Measurements from ENCODE around the gene NMT1. TPM values are rescaled to one million over a fixed set of nuclear protein-coding genes. Genes with fewer than 3 reads are reported as not detected.

Gene NMT1
- polyA plus RNA-seq, 3 donors, result 70.6 to 73.6 (median 71.0) TPM

DNA sequence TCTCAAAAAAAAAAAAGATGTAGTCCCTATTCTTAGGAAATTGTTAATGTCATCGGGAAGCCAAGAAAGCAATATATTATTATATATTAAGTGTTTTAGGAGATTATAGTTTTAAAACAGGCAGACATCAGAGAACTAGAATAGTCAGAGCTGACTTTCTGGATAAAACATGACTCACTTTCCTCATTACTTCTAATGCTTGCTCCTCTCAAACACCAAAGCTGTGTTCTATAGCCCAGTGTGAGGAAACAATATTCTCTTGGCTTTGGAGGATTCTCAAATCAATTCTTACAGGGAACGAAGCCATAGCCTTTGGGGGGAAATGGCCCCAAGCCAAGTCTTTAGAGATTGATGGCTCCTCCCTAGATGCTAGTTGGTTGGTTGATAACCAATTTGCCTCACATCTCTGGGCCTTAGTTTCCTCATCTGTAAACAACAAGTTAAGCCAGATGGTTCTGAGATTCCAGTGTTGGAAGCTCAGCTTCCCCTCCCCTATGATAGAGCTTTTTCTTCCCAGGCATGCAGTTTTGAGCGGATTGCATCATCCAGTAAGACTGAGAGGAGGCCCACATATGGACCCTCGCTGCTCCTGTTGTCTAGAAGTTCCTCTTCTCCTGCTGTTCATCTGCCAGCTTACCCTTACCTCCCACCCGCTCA lies 12.4 kb downstream of the NMT1 start:
- no peak for DNase-seq (ENCODE audit: low read depth in 3 of 3, low spot score in 2 of 3)

DNA sequence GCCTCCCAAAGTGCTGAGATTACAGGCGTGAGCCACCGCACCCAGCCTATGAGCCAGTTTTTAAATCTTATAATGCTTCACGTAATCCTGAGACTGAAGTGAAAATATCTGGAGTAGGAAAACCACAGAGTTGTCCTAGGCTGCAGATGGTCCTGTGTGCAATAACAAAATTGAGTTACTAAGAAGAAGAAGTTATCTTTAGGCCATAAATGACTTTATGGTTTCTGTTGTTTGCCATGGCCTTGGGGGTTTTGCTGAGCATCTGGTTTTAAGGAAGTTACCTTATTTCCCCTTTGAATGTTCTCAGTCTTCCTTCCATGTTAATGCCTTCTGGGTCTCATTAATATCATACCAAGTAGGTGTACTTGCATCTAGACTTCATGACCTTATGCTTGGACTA lies 16.5 kb downstream of the NMT1 start:
- no peak for DNase-seq (ENCODE audit: low read depth in 3 of 3, low spot score in 2 of 3)

DNA sequence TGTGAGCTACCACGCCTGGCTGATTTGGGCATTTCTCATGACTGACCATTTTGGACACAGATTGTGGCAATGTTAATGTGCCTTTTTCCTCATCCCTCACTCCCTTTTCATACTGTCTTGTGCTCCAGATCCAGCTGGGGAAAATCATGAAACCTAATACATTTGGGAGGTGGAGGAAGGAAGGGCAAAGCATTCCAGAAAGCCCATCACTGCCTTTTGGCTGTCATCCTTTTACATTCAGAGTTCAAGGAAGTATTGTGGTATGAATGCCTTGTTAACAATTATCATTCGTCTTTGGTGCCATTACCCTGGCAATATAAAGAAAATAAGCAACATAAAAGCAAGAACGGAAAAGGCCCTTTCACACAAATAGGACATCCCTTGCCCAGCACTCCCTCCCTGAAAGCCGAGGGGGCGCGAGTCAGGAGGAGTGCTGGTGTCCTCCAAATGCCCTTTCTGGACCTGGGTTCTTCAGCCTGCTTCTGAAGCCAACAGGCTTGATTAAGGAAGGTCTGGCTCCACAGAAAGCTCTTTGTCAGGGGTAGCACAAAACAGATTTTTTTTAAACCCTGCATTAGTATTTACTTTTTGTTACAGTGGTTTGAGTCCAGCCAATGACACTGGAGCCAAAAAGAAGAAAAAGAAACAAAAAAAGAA lies 20.1 kb downstream of the NMT1 start:
- DNase-seq (ENCODE audit: low read depth in 3 of 3, low spot score in 2 of 3), result no peak

DNA sequence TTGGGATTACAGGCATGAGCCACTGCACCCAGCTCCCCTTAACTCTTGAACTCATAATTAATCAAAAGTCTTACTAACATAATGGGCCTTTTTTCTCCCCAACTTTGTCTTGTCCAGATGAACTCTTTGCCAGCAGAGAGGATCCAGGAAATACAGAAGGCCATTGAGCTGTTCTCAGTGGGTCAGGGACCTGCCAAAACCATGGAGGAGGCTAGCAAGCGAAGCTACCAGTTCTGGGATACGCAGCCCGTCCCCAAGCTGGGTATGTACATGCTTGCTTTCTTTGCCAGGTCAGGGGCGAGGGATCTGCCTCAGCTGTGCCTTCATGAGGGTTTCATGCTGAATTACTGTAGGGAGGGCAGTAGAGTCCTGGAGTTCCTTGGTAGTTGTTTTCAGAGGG lies 25.3 kb downstream of the NMT1 start:
- DNase-seq (ENCODE audit: low read depth in 3 of 3, low spot score in 2 of 3), result no peak

DNA sequence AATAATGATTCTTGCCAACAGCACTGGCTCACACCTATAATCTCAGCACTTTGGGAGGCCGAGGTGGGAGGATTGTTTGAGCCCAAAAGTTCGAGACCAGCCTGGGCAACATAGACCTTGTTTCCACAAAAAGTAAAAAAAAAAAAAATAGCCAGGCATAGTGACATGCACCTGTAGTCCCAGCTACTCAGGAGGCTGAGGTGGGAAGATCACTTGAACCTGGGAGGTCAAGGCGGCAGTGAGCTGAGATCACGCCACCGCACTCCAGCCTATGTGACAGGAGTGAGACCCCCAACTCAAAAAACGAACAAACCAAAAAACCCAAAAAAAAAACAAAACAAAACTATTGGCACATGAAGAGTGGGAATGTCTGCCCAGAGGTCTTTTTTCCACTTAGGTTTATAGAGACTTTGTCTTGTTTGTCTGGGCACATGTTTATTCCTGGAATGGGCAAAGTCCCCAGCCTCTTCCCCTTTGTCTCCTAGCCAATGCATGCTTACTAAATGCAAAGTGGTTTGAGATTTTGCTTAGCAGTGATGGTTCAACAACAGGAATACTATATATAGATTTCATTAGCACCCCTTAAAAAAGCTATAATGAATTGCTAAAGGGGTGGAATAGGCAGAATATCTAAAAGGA lies 25.9 kb downstream of the NMT1 start:
- DNase-seq (ENCODE audit: low read depth in 3 of 3, low spot score in 2 of 3), result no peak

DNA sequence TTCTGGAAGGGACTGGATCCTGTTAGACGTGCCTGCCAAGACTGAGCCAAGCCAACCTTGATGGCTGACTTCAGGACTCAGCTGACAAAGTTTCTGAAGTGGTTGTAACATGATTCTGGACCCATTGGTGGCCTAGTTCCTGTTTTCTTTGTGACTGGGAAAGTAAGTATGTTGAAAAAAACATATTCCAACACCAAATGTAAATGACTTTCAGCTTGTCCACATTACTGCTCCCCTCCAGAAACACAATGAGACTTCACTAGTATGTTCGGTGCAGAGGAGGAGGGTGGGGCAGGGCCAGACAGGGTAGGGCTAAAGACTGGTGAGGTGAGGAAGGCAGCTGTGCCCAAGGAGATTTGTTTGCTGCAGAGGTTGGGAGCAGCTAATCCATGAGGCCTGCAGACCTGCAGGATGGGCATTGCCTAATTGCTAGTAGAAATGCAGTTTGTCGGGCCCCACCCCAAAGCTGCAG lies 26.4 kb downstream of the NMT1 start:
- no peak for DNase-seq (ENCODE audit: low read depth in 3 of 3, low spot score in 2 of 3)

DNA sequence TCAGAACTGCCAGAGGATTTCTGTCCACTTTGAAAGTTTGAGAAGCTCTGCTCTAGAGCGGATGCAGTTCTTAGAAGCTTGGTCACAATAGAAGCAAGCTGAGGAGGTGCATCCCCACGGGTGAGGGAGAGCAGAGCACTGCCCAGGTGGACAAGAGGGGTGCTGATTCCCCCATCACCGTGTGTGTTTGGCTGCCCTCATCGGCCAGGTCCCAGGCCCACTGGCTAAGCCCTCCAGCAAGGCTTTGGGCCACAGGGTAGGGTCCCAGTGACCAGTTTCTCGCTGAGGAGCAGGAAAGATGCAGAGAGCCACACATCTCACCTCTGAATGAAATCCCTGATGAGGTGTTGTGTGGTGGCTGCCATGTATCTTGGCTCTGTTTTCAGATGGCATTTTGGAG lies 26.9 kb downstream of the NMT1 start:
- no peak for DNase-seq (ENCODE audit: low read depth in 3 of 3, low spot score in 2 of 3)

DNA sequence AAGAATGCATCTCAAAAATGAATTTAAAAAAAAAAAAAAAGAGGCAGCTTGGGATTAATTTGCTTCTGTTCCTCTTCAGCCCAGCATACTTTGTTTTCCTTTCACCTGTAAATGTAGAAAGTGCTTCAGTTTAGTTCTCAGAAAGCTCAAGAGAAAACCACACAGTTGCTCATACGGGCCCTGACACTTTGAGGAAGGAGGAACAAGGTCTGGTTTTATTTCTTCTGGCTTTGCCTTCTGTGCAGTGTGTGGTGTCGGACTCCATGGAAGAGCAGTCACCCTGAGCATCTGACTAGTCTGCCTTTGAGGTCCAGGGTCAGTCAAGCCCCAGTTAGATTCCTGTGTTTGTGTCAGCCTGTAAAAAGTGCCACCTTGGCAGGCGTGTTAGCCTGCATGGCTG lies 27.6 kb downstream of the NMT1 start:
- no peak for DNase-seq (ENCODE audit: low read depth in 3 of 3, low spot score in 2 of 3)

DNA sequence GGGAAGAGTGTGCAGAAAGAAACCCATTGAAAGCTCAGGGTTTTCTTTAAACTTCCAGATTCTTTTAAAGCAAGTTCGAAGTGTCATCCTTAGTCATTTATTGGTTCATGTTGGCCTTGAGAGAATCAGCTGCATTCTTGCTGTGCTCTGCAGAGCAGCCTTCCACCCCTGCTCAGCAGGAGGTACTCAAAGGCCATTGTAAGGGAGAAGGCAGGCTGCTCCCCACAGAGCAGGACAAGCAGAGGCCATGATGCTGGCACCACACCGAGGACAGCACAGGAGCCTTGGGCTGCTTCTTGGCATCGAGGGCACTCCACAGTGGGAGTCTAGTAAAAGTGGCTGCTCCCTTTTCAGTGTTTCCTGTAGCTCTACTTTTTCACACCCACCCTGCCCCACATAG lies 29.6 kb downstream of the NMT1 start:
- DNase-seq (ENCODE audit: low read depth in 3 of 3, low spot score in 2 of 3), result no peak

DNA sequence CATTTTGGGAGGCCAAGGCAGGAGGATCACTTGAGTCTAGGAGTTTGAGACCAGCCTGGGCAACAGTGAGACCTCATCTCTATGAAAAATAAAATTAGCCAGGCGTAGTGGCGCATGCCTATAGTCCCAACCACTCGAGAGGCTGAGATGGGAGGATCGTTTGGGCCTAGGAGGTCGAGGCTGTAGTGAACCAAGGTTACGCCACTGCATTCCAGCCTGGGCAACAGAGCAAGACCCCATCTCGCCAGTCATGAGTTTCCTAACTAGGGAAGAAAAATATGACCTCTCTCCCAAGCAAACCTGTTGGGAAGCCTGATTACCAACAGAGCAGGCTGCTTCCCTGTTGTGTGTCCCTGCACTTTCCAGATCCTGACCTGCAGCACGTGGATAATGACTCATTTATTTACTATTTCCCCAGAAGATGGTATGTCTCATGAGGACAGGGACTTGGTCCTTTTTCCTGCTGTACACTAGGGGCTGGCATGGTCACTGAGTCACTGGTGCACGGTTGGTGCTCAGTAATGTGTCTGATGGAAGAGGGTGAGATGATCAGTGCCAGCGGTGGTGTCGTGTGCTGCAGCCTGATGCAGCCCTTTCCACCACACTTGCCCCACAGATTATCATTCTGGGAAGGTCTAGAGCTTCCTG lies 30.8 kb downstream of the NMT1 start:
- no peak for DNase-seq (ENCODE audit: low read depth in 3 of 3, low spot score in 2 of 3)

DNA sequence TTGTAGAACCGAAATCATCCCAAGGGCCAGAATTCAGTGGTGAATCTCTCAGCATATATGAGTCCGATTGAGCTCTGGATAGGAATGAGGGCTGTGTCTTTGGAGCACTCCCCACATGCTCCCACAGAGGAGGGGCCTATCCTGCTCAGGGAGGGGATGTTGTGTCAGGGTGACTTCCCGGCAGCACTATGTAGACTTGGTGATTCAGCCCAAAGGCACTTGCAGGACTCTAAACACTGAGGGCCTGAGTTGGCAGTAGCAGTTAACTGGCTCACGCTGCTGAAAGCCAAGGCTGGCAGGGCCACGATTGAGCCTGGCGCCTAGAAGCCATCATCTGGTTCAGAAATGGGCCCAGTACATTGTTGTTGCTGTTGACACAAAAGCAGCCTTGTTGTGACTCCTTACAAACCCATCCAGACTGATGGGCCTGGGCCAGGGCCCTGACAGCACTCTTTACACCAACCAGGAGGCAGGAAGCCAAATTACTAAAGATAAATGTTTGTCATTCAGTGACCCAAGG lies 31.9 kb downstream of the NMT1 start:
- DNase-seq (ENCODE audit: low read depth in 3 of 3, low spot score in 2 of 3), result no peak

DNA sequence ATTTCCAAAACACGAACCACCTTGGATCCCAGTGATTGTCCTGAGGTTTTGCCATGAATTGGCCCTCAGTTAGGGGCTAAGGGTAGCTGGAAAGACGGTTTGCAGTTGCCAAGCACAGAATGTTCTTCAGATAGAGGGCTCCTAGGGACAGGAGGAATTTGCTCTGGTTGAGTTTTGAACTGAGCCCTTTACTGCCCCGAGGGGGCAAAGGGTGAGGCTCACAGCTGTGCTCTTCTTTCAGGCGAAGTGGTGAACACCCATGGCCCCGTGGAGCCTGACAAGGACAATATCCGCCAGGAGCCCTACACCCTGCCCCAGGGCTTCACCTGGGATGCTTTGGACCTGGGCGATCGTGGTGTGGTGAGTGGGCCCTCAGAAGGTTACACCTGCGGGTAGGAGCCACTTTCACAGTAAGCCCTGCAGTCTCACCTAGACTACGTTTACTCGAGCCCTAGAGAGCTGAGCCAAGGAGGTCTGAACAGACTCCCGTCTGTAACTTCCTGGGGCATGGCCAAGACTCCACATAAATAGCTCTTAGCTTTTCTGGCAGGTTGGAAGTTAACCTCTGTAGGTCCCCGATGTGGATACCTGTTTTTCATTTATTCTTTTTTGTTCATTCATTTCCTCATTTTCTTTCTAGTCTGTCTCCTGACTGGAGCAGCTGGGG lies 32.5 kb downstream of the NMT1 start:
- no peak for DNase-seq (ENCODE audit: low read depth in 3 of 3, low spot score in 2 of 3)

DNA sequence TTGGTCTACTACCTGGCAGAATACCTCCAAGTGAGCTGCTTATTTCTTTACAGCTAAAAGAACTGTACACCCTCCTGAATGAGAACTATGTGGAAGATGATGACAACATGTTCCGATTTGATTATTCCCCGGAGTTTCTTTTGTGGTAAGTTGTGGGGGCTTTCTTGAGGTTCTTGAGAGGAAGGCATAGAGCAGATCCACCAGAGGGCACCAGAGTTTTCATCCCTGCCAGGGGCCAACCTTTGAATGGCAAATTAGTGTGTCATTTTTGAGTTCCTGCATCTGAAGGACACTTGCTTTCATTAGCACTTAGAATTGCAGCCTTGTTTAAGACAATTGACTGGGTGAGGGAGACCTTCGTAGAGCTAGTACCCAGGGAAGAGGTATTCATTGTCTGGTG lies 35.0 kb downstream of the NMT1 start:
- DNase-seq (ENCODE audit: low read depth in 3 of 3, low spot score in 2 of 3), result no peak

DNA sequence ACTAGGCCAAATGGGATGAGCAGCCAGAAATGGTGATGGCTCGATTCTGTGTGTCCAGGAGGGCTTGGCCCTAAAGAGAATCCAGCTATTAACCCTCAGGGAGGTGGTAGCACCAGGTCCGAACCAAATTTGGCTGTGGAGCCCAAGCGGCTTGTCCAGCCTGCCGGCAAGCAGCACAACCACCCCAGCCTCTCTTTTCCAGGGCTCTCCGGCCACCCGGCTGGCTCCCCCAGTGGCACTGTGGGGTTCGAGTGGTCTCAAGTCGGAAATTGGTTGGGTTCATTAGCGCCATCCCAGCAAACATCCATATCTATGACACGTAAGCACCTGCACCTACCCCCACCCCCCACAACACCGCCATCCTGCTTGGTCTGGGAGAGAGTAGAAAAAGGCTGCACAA lies 35.8 kb downstream of the NMT1 start:
- DNase-seq (ENCODE audit: low read depth in 3 of 3, low spot score in 2 of 3), result no peak

DNA sequence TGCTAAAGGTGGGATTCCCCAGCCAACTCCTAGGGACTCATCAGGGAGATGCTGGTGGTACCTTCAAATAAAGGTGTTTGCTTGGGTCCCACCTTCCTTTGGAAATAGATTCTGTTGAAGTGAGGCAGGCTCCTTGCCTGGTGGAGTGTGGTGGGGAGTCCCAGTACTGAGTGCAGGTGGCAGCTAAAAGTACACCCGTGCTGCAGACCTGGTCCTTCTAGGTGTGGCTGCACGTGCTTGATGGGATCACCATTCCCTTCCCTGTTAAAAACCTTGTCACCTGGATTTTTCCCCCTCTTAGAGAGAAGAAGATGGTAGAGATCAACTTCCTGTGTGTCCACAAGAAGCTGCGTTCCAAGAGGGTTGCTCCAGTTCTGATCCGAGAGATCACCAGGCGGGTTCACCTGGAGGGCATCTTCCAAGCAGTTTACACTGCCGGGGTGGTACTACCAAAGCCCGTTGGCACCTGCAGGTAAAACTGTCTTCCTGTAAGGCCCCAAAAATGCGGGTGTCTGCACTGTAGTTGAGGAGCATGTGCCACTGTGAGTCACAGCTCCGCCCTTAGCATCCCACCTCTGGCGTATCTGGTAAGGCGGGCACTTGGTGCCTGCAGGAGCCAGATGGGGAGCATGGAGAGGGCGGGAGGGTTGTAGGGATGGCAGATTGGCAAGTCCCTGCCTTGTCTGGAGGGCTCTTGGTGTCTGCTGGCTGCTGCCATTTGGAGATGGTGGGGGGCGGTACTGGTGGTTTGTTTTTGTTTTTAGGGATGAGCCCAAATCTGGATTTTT lies 37.2 kb downstream of the NMT1 start:
- DNase-seq (ENCODE audit: low read depth in 3 of 3, low spot score in 2 of 3), result no peak

DNA sequence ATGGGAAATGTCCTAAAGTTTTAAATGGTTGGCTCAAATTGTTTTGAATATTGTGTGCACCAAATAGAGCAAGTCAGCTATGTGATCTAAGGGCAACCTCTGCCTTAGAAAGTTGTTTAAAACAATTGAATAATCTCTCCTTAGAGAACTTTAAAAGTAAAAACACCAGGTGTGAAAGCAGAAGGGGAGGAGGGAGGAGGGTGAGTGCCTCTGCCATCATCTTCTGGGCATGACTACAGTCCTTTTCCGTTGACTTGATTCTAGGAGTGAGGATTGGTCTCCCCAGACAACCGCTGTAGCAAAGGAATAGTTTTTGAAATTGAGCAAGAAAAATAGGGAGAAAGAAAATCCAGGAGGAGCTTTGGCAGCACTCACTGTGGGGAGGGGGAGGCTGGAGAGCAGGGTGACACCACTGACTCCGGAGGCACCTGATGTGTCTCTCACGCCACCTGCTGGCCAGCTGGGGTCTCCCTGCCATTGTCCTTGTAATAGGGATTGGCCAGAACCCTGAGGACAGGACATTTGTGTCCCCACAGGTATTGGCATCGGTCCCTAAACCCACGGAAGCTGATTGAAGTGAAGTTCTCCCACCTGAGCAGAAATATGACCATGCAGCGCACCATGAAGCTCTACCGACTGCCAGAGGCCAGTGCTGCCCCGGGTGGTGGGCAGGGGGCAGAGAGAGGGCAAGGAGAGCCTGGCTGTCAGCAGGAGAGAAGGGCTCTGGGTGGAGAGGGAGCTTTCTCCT lies 37.9 kb downstream of the NMT1 start:
- DNase-seq (ENCODE audit: low read depth in 3 of 3, low spot score in 2 of 3), result peak in 2 of 3 donors; percentile 44 to 60

DNA sequence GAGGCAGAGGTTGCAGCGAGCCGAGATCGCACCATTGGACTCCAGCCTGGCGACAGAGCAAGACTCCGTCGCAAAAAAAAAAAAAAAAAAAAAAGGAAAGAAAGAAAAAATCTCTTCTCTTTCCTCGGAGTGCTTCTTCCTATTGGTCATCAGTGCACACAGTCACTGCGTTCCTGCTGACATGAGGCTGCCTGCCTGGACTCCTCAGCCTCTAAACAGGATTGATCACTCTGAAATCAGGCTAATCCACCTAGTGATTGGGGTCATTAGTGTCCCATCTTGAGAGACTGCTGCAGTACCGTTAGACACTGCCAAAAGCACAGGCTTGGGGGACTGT lies 40.4 kb downstream of the NMT1 start:
- DNase-seq (ENCODE audit: low read depth in 3 of 3, low spot score in 2 of 3), result no peak

DNA sequence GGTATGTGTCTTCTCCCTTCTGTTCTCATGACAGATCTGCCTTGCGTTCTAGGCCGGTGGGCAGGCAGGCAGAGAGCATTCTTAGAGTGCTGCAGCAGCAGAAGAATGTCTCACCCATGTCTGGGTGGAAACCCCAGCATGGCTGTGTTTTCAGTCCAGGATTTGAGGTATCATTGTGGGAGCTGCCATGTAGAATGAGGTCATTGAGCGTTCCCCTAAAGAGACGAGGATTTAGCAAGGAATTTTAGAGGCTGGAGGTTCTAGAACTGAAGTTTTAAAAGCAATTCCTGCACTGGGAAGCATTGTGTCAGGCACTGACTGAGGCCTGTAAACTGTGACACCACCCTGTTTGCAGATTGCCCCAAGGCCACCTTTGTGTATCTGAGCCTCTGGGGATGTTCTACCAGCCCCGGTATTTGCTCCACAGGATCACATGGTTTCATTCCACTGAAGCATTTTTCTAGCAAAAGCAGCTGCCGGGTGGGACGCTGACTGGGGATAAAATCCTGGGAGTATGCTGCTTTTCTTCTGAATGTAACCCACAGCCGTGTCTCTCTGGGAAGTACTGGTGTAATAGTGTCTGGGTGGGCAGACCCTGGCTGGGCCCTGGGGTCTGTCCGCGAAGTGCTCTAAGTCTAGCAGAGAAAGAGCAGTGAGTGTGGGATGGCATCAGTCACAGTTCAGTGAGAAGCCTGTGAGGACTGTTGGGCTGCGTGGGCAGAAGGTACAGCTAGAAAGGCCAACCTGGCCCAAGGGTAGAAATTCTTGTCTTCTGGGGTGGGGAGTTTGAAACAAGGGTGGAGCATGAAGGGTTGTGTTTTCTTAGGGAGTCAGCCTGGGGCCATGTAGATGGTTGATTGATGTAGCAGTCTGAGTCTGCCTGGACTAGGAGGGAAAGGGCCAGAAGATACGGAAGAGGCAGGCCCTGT lies 41.0 kb downstream of the NMT1 start:
- DNase-seq (ENCODE audit: low read depth in 3 of 3, low spot score in 2 of 3), result no peak
